T-helper 17 cell (primary cell): ENCODE data around the gene EFCAB6. TPM values are rescaled to one million over a fixed set of nuclear protein-coding genes. Genes with fewer than 3 reads are reported as not detected.
"Not testable (repeated sequence)": the region's sequence is repeated elsewhere in the genome, so short reads cannot be mapped to it uniquely, and the experiment has no call there.

Experiments used
- ATAC-seq: fragments of 150-1000 bp; cut with Tn5 transposase; 2 replicates; pipeline ENCODE4 v1.10.0; 2021; ENCODE audit warnings: mild to moderate bottlenecking, moderate library complexity
- DNase-seq, 3 donors: peaks; one replicate each; pipeline versions ENCODE4 v3.0.0 to v3.0.0-alpha.2; 2020 to 2021
- H3K9me3 ChIP-seq: one replicate; pipeline ENCODE4 v1.7.0; 2013; ENCODE audit warnings: low read length, mild to moderate bottlenecking; ENCODE audit not compliant: control insufficient read depth, poor library complexity, severe bottlenecking
- H3K27ac Mint-ChIP-seq: one replicate; pipeline ENCODE4 v1.8.0; 2022; ENCODE audit warnings: mild to moderate bottlenecking, moderate library complexity, mixed read lengths
- H3K27me3 Mint-ChIP-seq: one replicate; pipeline ENCODE4 v1.8.0; 2022; ENCODE audit warnings: mixed read lengths
- H3K36me3 Mint-ChIP-seq: one replicate; pipeline ENCODE4 v1.8.0; 2022; ENCODE audit warnings: low read depth, mixed read lengths
- H3K4me1 Mint-ChIP-seq: one replicate; pipeline ENCODE4 v1.8.0; 2022; ENCODE audit warnings: mild to moderate bottlenecking, mixed read lengths
- H3K4me3 Mint-ChIP-seq: one replicate; pipeline ENCODE4 v1.8.0; 2022; ENCODE audit warnings: mild to moderate bottlenecking, moderate library complexity, mixed read lengths
- total RNA-seq, 4 donors: library from RNA in 2 of 4; stranded (reverse) in 2 of 4; gene quantifications; one replicate each; pipeline ENCODE4 v1.2.3 and lab custom pipeline; 2022 to 2026

Gene EFCAB6
- total RNA-seq, 2 donors from 2014 or later: 0.16 TPM; not detected in 1

DNA sequence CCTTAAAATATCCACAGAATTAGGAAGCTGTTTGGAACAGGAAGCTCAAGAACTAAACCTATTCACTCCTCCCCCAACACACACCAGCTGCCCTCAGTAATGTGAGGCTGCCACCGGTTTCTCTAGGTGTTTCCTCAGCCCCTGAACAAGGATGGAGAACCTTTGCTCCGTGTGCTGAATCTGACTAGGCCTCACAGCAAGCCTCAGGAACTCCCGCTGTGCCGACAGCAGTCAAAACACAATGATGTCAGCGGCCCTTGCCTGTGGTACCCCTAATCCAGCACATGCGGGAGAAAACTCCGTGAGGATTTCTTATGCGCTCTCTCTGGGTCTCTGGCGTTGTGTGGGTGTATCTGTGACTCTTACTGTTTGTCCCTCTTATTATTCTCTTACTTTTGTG lies 153.3 kb downstream of the EFCAB6 start:
- no peak for ATAC-seq
- H3K9me3 ChIP-seq: no peaks in the 10 kb centered on the region
- no peak for DNase-seq
- Mint-ChIP-seq H3K4me1 (peaks cover 2% of the 10 kb centered on the region), H3K36me3 (no peaks in the 10 kb centered on the region), H3K27me3 (peaks cover 5% of the 10 kb centered on the region), H3K4me3 (no peak overlapping the region), H3K27ac (no peak overlapping the region)

GRCh38 chr22:43656581-43656980 lies 155.5 kb downstream of the EFCAB6 start:
- H3K4me3 Mint-ChIP-seq, DNase-seq, H3K4me1 Mint-ChIP-seq, H3K27me3 Mint-ChIP-seq, ATAC-seq, H3K9me3 ChIP-seq, H3K36me3 Mint-ChIP-seq, H3K27ac Mint-ChIP-seq: not testable (repeated sequence)

DNA sequence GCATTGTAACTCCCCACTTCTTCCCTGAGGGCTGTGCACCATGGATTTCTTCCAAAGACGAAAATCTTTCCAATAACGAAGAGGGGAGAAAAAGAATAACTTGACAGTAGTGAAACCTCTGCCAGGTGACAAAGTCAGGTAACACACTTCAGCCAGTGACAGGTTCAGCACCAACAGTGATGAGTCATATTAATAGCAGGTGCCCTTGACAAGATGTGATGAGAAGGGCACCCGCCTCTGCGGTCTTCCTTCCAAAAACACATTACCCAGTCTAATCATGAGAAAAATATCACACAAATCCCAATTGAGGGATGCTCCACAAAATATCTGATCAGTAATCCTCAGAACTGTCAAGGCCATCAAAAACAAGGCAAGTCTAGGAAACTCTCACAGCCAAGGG lies 157.8 kb downstream of the EFCAB6 start:
- Mint-ChIP-seq H3K4me1 (no peaks in the 10 kb centered on the region), H3K27me3 (peaks cover 5% of the 10 kb centered on the region), H3K27ac (no peak overlapping the region), H3K36me3 (no peaks in the 10 kb centered on the region), H3K4me3 (no peak overlapping the region)
- no peaks in the 10 kb centered on the region for H3K9me3 ChIP-seq
- ATAC-seq (no peak), DNase-seq (no peak)

DNA sequence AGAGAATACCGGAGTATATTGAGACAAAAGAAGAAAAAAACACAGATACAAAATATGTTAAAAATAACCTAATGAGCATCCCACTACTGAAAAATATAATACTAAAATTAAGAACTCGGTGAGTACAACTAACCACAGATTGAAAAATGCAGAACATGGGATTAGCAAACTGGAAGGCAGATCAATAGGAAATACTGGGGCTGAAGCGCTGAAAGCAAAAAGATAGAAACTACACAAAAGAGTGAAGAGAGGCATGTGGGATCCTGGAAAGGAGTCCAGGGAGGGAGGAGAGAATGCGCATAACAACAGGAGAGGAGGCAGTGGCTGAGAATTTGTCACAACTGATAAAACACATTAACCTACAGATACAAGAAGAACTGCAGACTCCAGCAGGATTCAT lies 159.3 kb downstream of the EFCAB6 start:
- no peak overlapping the region for H3K4me3 Mint-ChIP-seq
- no peak overlapping the region for H3K27ac Mint-ChIP-seq
- H3K27me3 Mint-ChIP-seq: no peaks in the 10 kb centered on the region
- H3K9me3 ChIP-seq: no peaks in the 10 kb centered on the region
- ATAC-seq: no peak
- H3K36me3 Mint-ChIP-seq: no peaks in the 10 kb centered on the region
- no peak for DNase-seq
- H3K4me1 Mint-ChIP-seq: no peaks in the 10 kb centered on the region

DNA sequence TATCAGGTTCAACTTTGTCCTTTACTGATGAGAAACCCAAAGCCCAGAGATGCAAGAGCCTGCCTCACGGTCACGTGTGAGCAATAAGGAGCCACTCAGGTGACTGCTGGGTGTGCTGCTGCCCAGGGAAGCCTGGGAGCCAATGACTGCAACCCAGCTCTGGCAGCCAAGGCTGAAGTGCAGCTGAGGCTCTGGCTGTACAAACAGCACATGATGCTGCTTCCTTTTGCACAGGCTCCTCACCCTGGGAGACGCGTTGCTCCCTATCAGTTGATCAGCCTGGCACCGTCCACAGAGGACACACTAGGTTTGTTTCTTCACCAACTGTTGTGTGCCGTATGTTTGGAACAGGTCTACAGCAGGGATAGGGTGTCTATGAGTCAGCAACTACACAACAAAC lies 168.7 kb downstream of the EFCAB6 start:
- Mint-ChIP-seq H3K4me1 (no peaks in the 10 kb centered on the region), H3K4me3 (no peak overlapping the region), H3K27me3 (peaks cover 24% of the 10 kb centered on the region), H3K27ac (no peak overlapping the region), H3K36me3 (no peaks in the 10 kb centered on the region)
- no peak for ATAC-seq
- no peak for DNase-seq
- H3K9me3 ChIP-seq: no peaks in the 10 kb centered on the region

DNA sequence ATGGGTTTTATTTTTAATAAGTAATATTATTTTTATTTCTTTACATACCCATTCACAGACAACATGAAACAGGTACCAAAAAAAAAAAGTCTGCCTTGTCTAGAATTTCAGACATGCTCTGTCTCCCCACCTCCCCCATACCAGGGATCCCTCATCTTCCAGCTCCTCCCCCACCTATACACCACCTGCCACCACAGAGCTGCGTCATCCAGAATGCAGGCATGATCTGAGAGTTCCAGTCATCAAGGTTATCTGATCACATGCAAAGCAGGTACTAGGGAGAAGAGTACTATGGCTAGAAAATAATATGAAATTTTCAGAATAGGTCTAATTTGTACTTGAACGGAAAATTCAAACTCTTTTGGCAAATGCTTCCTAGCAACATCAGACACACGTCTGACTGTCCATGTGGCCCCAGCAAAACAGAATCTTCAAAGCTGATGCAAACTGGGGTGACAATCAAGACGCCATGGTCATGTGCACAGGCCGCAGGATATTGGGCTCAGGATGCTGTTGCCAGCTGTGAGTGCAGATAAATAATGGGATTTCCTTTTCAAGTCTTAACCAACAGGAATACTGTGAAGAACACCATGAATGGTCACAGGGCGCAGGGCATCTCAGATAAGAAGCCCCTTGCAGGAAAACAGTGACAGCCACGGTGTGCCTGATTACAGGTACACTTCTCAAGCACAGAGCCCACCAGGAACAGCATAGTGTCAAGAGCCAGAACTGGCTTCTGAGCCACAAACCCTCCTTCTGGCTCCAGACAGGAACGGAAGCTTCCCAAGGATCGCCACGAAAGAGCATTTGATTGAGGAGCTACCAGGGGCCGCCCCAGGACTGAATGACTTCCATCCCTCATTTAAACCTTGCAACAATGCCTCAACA lies 169.5 kb downstream of the EFCAB6 start:
- Mint-ChIP-seq H3K36me3 (no peaks in the 10 kb centered on the region), H3K4me1 (no peaks in the 10 kb centered on the region), H3K27ac (no peak overlapping the region), H3K4me3 (no peak overlapping the region), H3K27me3 (peaks cover 27% of the 10 kb centered on the region)
- DNase-seq (no peak), ATAC-seq (no peak)
- no peaks in the 10 kb centered on the region for H3K9me3 ChIP-seq

DNA sequence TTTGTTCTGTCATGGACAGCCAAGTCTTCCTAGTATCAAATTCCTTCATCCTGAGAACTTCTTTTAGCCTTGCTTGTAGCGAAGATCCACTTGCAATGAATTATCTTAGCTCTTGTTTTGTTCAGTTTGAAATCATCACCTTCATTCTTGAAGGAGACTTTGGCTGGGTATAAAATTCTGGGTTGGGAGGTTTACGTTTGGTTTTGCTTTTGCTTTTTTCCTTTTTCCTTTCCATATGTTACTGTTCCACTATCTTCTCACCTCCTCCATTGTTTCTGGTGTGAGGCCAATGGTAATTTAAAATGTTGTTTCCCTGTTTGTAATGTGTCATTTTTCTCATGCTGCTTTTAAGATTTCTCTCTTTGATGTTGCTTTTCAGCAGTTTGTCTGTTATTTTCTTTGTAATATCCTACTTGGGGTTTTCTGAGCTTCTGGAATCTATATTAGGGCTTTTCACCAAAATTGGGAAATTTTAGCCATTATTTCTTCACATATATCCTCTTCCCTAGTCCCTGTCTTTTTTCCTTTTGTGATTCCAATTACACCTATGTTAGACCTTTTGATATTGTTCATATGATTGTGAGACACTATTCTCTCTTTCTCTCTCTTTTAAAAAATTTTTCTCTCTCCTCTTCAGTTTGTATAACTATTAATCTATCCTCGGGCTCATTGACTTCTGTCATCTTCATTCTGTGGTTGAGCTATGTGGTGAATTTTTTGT lies 172.7 kb downstream of the EFCAB6 start:
- DNase-seq: no peak
- Mint-ChIP-seq H3K4me1 (no peaks in the 10 kb centered on the region), H3K4me3 (no peak overlapping the region), H3K27ac (no peak overlapping the region), H3K36me3 (no peaks in the 10 kb centered on the region), H3K27me3 (peaks cover 26% of the 10 kb centered on the region)
- H3K9me3 ChIP-seq: no peaks in the 10 kb centered on the region
- no peak for ATAC-seq

GRCh38 chr22:43637275-43638260 lies 174.5 kb downstream of the EFCAB6 start:
- H3K27me3 Mint-ChIP-seq: peaks cover 18% of the 10 kb centered on the region
- no peak overlapping the region for H3K27ac Mint-ChIP-seq
- ATAC-seq (no peak), DNase-seq (no peak)
- H3K36me3 Mint-ChIP-seq: no peaks in the 10 kb centered on the region
- H3K4me3 Mint-ChIP-seq: no peak overlapping the region
- no peaks in the 10 kb centered on the region for H3K9me3 ChIP-seq
- no peaks in the 10 kb centered on the region for H3K4me1 Mint-ChIP-seq

GRCh38 chr22:43636086-43636485 lies 176.0 kb downstream of the EFCAB6 start:
- H3K36me3 Mint-ChIP-seq: no peaks in the 10 kb centered on the region
- no peaks in the 10 kb centered on the region for H3K9me3 ChIP-seq
- DNase-seq (no peak), ATAC-seq (no peak)
- H3K4me1 Mint-ChIP-seq: no peaks in the 10 kb centered on the region
- no peak overlapping the region for H3K27ac Mint-ChIP-seq
- H3K4me3 Mint-ChIP-seq: no peak overlapping the region
- peaks cover 15% of the 10 kb centered on the region for H3K27me3 Mint-ChIP-seq

DNA sequence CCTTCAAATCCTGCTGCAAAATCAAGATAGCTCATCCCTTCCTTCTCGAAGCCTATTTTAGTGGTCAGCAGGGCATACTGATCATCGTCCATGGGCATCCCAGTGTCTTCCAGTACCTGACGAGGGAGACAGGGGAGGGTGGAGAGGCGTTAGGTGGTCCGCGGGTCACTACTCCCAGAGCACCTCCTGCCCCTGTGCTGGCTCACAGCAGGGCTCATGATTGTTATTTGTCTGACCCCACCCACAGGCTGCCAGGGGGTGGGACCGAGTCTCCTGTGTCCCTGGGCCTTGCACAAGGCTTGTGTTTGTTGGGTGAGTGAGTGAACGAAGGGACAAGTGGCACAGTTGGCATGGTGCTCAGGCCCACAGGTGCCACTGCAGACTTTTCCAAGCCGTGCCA lies 177.0 kb downstream of the EFCAB6 start:
- Mint-ChIP-seq H3K27ac (no peak overlapping the region), H3K4me3 (no peak overlapping the region), H3K4me1 (no peaks in the 10 kb centered on the region), H3K27me3 (peaks cover 15% of the 10 kb centered on the region), H3K36me3 (no peaks in the 10 kb centered on the region)
- DNase-seq (no peak), ATAC-seq (no peak)
- H3K9me3 ChIP-seq: no peaks in the 10 kb centered on the region

DNA sequence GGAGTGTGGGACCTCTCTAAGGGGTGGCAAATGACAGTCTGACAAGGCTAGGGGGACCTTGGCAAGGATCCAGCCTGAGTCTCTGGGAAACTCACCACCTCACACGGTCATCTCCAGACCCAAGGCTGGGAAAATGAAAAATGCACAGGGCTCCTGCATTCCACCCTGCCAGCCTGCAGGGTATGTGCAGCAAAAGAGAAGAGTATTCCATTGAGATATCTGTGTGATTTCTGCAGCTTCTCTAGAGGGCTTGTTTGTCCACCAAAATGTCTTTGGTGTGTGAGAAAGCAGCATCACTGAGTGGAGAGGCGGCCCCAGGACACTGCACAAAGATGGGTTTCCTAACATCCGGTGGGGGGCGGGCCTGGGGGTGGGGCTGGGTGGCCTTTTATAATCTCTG lies 177.8 kb downstream of the EFCAB6 start:
- no peaks in the 10 kb centered on the region for H3K9me3 ChIP-seq
- Mint-ChIP-seq H3K36me3 (no peaks in the 10 kb centered on the region), H3K27me3 (peaks cover 15% of the 10 kb centered on the region), H3K4me1 (no peaks in the 10 kb centered on the region), H3K4me3 (no peak overlapping the region), H3K27ac (peak overlapping the region; percentile 24)
- ATAC-seq (no peak), DNase-seq (no peak)

DNA sequence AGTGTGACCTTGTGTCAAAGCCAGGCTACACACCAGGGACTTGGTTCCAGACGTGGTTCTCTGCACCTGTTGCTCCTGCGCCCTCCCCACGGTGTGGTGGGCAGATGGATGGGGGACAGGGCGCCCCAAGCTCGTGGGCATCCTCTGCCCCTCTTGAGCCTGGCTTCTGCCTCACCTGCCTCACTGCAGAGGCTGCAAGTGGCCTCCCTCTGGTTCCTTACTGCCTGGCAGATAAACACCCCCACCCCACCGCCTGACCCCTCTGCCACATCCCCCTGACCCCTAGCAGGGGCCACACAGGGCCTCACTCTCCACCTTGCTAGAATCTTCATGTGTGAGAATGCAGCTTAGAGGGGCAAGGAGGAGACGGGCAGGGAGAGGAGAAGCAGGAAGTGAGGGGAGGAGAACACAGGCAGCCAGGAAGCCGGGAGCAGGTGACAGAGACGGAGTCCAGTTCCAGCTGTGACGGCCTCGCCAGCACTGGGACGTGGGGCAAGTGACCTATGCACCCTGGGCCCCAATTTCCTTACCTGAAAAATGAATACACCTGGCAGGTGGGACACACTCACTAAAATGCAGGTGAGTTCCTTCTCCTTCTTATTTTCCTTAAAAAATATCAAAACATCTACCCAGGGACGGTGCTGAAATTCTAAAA lies 178.3 kb downstream of the EFCAB6 start:
- H3K27me3 Mint-ChIP-seq: peaks cover 15% of the 10 kb centered on the region
- no peaks in the 10 kb centered on the region for H3K36me3 Mint-ChIP-seq
- H3K27ac Mint-ChIP-seq: peak overlapping the region; percentile 24
- DNase-seq (no peak), ATAC-seq (no peak)
- no peaks in the 10 kb centered on the region for H3K4me1 Mint-ChIP-seq
- H3K9me3 ChIP-seq: no peaks in the 10 kb centered on the region
- no peak overlapping the region for H3K4me3 Mint-ChIP-seq
